Right ventricle myocardium inferior (tissue), 1 donor: ENCODE results near the gene YWHAQ. TPM values are rescaled to one million over a fixed set of nuclear protein-coding genes. Genes with fewer than 3 reads are reported as not detected.

Experiments
- ATAC-seq: fragments of 200-7000 bp; cut with Tn5 transposase; one replicate; pipeline ENCODE4 v1.9.1; 2020; ENCODE audit warnings: mild to moderate bottlenecking, moderate library complexity
- DNase-seq: peaks from one replicate; pipeline ENCODE4 v3.0.0; 2021; ENCODE audit errors: missing footprints
- intact Hi-C: fragments of 100-400 bp; cut with DNase I; formaldehyde crosslinking; loops from one replicate; pipeline ENCODE4 v1.11.0; 2022
- long read RNA-seq: library from polyadenylated mRNA; unstranded; transcript quantifications from one replicate; pipeline ENCODE4 v2.0.0, GENCODE V29; 2021
- total RNA-seq: library from RNA; stranded (reverse); fragmentation: NEBNext Ultra II Directional; extraction: Animal tissue kit (Norgen Biotek cat#: 25700); gene quantifications from one replicate; pipeline ENCODE4 v1.2.1, GENCODE V29; 2021
- donor health status: DM: no; HTN: yes; CAD: no; lungs with severe emphysema.

The YWHAQ gene
- 116 TPM for total RNA-seq
- long read RNA-seq, transcript YWHAQ-202 (5 exons, 2,216 nt): minor isoform, 18 of 75 reads
- long read RNA-seq, transcript YWHAQ-201 (6 exons, 2,208 nt): major isoform, 53 of 75 reads
- long read RNA-seq, partial matches to known transcripts: 2 of 75 reads
- long read RNA-seq, other reads (novel, unspliced or antisense): 2 of 75 reads

DNA sequence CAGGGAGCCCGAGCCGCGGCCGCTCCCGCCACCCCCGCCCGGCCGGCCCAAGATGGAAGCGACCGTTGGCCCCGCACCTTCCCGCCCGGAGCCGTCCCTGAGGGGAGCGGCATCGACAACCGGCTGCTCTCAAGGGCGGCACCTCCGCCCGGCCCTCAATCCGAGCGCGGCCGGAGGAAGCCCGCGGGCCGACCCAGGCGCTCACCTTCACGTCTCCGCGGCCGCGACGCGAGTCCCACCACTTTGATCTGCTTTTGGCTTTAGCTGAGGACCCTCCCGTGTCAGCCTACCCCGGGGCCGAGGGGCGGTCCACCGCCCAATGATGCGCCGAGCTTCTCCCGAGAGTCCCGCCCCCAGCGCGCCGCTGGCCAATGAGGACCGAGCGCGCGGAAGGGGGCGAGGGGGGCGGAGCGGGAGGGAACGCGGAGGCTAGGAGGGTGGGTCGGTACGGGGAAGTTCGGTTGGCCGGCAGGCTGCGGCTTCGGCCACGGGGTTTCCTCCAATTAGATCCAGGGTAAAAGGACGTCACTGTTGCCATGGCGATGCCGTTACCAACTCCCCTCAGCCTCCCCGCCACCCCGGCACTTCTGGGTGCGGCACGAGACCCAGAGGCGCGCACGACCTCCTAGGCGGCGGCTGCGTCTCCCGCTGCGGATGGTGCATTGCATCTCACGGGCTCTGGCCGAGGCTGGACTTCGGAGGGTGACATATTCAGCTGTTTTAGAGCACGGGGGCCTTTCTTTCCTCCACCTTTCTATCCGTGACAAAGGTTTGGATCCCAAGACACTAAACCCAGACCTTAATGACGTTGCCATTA, at the start of gene YWHAQ:
YWHAQ (minus strand) TSS at position 262 of the 817 bp plus-strand sequence. CDS start 545 bp downstream, outside the sequence.
- ATAC-seq: peak; percentile 98
- intact Hi-C loops: loop anchor here (2.0 to 5.0 kb wide), 4 partner anchors 76 to 156 kb away; partner anchors contain the start of genes ADAM17 and IAH1
- peak; percentile 99 for DNase-seq

DNA sequence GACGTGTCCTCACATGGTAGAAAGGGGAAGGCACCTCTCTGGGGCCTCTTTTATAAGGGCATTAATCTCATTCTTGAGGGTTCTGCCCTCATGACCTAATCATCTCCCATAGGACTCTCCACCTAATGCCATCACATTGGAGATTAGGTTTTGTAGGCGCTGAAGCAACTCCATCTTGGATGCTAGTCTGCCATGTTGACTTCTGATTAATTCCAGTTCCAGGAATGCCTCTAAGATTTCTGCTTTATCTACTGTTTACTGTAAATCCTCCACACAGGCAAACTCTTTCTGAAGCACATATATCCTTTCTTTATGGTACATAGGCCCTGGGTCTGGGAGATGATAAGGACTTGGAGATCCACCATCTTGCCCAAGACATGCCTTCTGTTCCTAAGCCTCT, 49.3 kb upstream of the YWHAQ start:
- DNase-seq: no peak
- no peak for ATAC-seq
- intact Hi-C loops: no loop called here

DNA sequence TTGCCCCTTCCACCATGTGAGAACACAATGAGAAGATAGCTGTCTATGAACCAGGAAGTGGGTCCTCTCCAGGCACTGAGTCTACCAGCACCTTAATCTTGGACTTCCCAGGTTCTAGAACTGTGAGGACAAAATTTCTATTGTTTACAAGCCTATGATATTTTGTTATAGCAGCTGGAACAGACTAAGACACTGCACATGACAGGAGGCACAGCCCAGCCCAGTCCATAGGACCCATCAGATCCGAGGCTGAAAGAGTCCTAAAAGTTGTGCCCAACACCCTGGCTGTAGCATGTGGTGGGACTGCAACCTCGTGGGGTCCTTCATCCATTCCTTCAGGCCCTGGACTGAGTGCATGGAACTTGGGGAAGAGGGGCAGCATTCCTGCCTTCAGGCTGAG, 48.4 kb upstream of the YWHAQ start:
- intact Hi-C loops: no loop called here
- DNase-seq (no peak), ATAC-seq (no peak)

DNA sequence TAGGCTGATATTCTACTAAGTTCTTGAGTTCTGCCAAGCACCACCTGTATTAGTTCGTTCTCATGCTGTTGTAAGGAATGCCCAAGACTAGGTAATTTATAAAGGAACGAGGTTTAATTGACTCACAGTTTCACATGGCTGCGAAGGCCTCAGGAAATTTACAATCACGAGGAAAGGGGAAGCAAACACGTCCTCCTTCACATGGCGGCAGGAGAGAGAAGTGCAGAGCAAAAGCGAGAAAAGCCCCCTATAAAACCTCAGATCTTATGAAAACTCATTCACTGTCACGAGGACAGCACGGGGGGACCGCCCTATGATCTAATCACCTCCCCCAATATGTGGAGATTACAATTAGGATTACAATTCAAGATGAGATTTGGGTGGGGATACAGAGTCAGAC, 47.7 kb upstream of the YWHAQ start:
- no peak for DNase-seq
- intact Hi-C loops: no loop called here

DNA sequence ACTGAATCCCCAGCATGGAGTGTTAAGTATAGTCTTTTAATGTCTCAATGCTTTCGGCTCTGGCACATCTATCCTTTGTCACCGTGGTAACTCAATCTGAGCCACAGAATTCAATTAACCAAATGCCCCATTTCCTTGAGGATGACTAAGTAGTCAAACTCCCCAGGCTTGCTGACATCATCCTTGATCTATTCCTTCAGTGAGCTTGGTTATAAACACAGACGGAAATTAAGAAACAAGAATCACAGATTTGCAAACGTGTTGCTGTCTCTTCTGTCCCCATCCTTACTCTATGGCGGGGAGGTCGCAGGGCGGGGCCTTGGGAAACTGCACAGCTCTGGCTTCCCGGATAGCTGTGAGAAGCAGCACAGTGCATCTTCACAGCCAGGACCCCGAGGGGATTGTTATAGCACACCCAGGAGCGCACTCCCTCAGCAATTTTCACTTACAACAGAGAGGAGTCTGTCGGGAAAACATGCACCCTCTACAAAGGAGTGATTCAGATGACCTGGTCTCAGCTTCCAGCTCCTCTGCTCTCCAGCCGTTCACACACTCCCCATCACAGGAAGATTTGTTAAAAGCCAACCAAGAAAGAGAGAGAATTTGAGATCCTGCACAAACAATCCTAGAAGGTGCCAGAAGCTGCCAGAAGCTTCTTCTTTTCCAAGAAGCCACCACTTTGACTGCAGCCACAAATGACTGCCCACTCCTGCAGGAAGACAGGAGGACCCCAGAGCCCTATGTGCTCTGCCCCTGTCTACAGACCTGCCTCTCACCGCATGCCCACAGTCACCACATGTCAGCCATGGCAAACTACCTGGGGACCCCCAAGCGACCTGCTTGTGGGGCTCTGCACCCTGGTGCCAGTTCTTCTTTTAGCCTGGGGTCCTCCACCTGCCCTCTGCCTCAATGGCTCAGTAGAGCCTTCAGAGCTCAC, 44.9 kb upstream of the YWHAQ start:
- ATAC-seq (no peak), DNase-seq (no peak)
- intact Hi-C loops: no loop called here

More for the DNA sequence above, 47.7 kb upstream of the YWHAQ start:
- ATAC-seq: no peak

GRCh38 chr2:9674891-9675414, 44.2 kb upstream of the YWHAQ start:
- ATAC-seq: no peak
- DNase-seq: no peak
- intact Hi-C loops: no loop called here

- intact Hi-C loops: no loop called here
- ATAC-seq: no peak
- no peak for DNase-seq
These were observed 43.2 kb upstream of the YWHAQ start for GRCh38 chr2:9673914-9674481.

GRCh38 chr2:9668687-9669345, 38.0 kb upstream of the YWHAQ start:
- ATAC-seq (no peak), DNase-seq (no peak)
- intact Hi-C loops: no loop called here

- peak; percentile 80 for ATAC-seq
- no peak for DNase-seq
- intact Hi-C loops: no loop called here
These were observed 37.0 kb upstream of the YWHAQ start for GRCh38 chr2:9667826-9668225.

DNA sequence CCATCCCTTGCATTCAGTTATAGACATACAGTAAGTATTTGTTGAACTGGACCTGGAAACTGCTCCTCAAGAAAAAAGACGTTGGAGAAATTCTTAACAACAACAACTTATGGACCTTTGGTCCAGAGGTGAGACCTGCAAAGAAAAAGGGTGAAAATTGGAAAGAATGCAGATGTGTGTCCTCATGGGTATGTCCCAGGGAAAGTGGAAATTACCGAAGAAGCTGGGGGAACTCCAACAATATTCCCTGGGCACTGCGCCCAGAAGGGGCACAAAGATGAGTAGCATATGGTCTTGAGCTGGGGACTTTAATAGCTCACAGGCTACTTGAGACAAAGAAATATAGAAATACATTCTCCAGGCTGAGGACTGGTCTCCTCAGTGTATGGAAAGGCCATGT, 35.5 kb upstream of the YWHAQ start:
- DNase-seq: no peak
- intact Hi-C loops: no loop called here
- no peak for ATAC-seq

- no peak for DNase-seq
- intact Hi-C loops: no loop called here
- ATAC-seq: no peak
These were observed 35.1 kb upstream of the YWHAQ start for GRCh38 chr2:9665898-9666297.

DNA sequence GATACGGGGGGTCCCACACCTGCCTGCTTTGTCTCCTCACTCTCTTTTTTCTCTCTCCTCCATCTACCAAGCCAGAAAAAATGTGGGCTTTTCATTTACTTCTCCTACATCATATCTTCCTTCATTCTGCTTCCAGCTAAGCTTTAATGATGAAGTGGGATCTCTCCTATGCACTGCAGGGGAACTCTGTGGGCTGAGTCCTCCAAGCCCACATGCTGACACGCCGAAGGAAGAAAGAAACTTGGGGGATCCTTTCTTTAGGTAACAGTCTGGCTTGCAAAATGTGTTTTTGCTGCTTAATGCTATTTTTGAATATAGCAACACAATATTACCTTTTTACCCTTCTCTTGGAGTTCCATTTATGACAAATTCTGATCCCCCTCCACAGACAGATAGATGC, 33.6 kb upstream of the YWHAQ start:
- intact Hi-C loops: no loop called here
- no peak for DNase-seq
- ATAC-seq: no peak

DNA sequence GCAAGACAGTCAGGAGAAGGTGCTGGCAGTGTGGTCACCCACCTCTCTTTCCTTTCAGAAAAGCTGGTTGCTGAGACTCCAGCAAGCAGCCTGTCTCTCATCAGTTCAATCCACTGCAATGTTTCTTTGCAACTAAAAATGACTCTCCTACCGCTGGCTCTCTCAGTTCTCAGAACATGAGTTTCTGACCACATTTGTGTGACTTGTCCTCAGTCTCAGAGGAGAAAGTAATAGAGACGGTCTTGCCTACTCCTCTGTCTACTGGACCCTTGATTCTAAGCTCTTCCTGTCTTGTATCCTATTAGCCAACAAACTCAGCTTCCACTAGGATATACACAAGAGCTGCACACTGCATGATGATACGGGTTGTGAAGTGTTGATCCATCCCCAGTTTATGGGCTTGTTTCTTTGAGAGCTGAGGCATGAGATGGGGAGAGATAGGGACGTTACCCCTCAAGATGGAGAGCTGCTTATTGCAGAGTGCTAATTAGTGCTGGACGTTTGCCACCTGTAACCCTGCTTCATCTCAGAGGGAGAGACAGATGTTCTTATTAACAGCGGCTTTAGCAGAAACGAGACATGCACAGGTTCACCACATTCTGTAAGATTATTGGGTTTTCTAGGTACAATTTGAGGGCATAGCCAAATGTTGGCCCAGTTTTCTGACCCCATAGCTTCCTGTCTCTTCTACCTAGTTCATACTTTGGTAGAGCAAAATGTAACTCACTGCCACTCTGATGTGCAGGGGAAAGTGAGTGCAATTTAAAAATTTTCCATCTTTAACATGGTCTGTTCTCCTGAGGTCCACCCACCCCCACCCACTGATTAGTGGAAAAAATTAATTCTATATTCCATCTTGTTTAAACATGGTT, 32.4 kb upstream of the YWHAQ start:
- DNase-seq (no peak), ATAC-seq (no peak)
- intact Hi-C loops: no loop called here

GRCh38 chr2:9661261-9661660, 30.5 kb upstream of the YWHAQ start:
- no peak for ATAC-seq
- intact Hi-C loops: no loop called here
- DNase-seq: no peak

- DNase-seq: no peak
- intact Hi-C loops: no loop called here
- ATAC-seq: no peak
These were observed 30.0 kb upstream of the YWHAQ start for GRCh38 chr2:9660781-9661180.

- ATAC-seq (no peak), DNase-seq (no peak)
- intact Hi-C loops: no loop called here
These were observed 29.4 kb upstream of the YWHAQ start for GRCh38 chr2:9660154-9660553.

DNA sequence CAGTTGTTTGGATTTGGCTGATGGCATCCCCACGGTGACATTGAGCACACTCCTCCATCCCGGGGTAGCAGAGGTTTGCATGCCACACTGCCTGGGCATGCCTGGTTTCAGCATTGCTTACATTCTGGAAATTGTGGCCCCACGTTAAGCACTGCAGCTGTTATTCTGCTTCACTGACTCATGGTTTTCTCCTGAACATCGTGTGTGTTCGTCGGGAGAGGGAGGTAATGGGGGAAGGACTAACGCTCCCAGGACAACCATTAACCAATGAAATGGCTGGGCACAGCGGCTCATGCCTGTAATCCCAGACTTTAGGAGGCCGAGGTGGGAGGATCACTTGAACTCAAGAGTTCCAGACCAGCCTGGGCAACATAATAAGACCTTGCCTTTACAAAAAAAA, 28.2 kb upstream of the YWHAQ start:
- ATAC-seq (no peak), DNase-seq (no peak)
- intact Hi-C loops: no loop called here

- intact Hi-C loops: no loop called here
- DNase-seq (no peak), ATAC-seq (no peak)
These were observed 26.9 kb upstream of the YWHAQ start for GRCh38 chr2:9657731-9658130.
